Stimulated activated CD4-positive, alpha-beta T cell treated with anti-CD3 and anti-CD28 coated beads, TNF-alpha, amount 100 ng/mL, for 24 hours (primary cell): ENCODE results near the gene FIBCD1.

ENCODE experiments used
- DNase-seq, 3 experiments: peaks; one replicate each; pipeline ENCODE4 v3.0.0-alpha.2; 2020; ENCODE audit warnings: low read depth in 3 of 3

Gene FIBCD1

DNA sequence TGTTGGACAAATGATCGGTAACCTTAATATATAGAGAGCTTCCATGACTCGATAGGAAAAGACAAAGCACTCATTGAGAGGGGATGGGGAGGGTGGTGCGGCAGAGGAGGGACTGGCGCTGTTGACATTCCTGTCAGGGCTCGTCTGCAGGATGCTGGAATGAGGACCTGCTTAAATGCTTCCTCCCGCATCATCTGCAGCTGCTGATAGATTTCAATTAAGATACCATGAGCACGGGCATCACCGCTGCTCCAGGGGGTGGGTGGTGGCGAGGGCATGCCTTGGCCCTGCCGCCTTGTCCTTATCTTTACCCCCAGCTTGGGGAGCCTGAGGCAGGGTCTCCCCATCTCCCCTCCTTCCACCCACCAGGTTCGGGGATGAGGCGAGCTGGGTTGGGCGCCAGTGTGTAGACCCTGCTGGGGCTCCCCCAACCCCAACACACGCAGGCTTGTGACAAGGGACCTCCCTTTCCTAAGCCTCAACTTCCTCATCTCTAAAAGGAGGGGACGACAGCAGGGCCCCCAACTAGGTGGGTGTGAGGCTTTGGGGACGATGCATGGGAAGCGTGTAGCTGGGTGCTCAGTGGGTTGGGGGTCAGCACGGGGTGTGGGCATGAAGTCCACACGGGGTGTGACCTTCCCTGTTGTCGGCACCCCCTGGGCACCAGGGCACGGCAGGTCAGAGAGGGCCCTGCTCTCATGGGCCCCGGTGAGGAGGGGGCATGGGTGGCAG is 30.7 kb downstream of the FIBCD1 start:
- DNase-seq = no peak

DNA sequence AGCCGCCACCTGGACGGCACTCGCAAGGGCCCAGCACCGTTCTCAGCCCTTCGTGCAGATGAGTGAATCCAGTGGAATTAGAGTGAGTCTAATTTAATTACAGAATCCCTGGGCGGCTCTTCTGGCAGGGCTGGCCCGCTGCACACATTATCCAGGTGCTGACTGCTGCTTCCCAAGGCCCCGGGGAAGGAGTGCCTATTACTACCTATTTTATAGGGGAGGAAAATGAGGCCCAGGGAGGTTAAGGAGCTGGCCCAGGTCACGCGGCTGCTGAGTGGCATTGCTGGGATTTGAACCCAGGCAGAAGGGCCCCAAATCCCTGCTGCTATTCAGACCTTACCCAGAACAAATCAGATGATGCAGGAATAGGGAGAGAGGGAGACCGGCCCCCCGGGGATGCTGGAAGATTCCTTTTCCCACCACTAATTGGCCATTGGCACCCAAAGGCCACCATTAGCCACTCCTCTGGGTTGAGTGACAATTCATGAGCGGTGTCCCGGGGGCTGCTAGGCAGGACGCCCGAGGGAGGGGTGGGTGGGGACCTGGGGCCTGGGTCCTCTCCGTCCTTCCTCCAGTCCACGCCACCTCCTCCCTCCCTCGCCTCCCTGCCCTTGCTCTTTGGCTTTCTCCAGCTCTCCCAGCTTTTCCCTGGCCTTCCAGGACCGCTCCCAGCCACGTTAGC is 32.2 kb downstream of the FIBCD1 start:
- DNase-seq = no peak

DNA sequence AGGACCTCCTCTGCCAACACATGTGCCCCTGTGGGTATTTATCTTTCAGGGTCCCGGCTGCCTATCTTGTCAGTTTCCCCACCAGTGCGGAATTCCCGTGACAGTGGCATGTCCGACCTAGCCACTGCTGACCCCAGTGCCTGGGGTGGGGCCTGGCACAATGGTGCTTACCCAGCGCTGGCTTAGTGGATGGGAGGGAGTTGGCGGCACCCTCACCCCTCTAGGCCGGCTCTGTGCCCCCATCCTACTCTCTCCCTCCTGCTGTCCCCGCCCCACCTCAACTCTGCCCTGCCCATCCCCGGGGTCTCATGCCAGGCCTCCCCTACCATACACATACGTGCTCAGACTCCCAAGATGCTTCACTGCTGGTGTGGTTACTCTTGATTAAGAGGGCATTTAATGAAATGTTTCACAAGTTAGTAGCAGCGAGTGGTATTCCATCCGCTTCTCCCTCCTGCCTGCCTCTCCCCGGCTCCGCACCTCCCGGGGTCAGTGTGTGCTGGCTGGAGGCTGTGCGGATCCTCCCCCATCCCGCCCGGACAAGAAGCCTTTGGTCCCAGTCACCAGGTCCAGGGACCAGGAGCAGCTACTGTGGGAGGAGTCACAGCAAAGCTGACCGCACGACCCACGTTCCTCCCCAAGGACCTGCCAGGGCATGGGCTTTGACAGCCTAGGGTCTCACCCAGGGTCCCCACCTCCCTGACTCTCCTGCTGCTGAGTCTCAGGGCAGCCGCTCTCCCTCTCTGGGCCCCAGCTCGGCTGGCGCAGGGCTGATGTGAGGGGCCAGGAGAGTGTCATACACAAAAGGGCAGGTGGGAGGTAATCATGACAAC is 32.9 kb downstream of the FIBCD1 start:
- DNase-seq = no peak

DNA sequence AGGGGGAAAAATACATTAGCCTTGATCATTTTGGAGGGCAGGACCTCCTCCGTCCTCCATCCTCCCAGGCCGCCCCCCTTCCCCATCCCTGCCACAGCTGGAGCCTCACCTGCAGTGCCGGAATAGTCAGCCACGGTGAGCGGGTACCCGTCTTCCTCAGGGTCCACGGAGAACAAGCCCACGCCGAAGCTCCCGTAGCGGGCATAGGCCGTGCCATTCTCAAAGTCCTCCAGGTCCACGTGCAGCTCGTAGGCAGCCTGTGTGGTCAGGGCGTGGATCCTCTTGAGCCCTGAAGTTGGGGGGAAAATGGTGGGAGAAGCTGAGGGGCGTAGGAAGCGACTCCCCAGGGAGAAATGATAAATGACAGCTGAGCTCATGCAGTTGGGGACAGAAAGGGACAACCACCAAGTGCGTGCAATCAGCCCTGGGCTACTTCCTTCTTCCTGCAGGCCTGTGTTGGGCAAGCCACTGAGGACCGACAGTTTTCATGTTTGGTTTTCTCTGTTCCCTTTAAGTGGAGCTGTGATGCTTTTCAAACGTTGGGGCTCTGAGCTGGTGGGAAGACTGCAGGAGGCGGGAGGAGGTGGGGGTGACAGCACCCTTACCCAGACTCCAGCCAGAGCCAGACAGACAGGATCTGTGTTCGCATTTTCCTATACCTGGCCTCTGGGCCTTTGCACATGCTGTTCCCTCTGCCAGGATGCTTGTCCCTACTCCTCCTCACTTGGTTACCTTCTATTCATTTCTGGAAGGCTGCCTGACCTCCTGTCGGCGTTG is 33.7 kb downstream of the FIBCD1 start:
- DNase-seq = no peak

DNA sequence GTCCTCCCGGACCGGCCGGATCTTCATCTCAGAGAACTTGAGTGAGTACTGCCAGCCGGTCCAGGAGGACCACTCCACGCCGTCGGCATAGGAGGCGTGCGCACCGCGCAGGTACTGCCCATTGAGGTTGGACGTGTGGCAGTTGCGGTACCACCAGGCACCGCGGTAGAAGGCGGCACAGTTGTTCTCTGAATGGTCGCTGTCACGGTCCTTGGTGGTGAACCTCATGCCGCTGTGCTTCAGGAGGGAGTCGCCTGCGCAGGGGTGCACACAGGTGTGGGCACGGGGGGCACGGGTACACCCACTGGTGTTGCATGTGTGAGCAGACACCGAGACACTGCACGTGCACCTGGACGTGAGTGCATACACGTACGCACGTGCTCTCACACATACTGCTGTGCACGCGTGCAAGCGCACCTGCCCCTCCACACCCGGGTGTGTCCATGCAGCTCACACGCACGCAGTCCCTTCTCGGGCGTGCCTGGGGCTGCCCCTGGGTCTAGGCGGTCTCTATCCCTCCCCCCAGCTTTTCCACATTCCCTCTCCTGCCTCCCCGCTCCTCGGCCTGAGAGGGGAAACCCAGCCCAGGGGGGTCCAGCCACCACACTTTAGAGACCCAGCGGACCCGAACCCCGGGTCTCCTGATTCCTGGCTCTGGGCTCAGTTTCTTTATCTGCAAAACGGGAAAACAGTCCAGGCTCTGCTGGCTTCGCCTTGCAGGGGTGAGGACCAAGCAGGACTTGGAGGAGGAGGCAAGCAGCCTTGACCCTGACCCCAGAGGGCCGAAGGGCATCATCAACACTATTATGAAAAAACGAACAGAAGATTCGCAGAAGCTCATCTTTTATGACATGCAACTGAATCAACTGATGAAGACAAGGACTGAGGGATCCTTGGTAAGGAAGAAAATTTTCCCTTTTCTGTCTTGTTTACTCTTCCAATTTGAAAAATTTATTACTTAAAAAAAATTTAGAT is 34.7 kb downstream of the FIBCD1 start:
- DNase-seq = no peak

DNA sequence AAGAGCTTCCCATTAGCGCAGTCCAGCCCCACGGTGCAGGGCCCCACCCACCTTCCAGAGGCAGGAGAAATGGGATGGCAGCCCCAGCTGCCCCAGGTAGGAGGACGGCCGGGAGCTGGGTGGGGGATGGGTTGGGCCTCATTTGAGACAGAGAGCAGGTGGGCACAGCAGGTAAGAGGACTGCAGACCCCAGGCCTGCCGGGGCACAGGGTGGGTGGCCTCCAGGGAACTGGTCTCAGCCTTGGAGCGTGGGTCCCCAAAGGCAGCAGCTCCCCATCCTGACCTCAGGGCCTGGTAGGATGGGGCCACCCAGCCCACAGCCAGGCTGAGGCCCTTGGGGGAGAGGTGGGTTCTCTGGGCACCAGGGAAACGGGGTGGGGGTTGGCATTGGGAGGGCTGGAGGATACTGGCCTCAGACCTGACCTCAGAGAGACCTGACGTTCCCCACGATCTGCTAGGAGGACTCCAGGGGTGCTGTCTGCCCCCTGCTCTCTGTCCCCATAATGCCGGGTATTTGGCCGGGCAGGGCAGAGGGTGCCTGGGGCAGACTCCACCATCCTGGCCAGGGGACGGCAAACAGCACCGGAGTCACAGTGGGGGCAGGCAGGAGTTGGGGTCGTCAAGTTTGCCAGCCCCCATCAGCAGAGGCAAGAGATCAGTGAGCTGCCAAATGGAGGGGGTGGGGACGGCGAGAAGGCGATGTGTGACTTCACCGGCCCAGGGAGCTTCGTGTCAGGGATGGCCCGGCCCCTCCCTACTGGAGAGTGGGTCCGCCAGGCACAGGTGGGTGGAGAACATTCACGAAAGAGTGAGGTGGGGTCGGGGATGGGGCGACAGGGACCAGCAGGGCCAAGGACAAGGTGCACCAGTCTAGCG is 35.6 kb downstream of the FIBCD1 start:
- DNase-seq = no peak

DNA sequence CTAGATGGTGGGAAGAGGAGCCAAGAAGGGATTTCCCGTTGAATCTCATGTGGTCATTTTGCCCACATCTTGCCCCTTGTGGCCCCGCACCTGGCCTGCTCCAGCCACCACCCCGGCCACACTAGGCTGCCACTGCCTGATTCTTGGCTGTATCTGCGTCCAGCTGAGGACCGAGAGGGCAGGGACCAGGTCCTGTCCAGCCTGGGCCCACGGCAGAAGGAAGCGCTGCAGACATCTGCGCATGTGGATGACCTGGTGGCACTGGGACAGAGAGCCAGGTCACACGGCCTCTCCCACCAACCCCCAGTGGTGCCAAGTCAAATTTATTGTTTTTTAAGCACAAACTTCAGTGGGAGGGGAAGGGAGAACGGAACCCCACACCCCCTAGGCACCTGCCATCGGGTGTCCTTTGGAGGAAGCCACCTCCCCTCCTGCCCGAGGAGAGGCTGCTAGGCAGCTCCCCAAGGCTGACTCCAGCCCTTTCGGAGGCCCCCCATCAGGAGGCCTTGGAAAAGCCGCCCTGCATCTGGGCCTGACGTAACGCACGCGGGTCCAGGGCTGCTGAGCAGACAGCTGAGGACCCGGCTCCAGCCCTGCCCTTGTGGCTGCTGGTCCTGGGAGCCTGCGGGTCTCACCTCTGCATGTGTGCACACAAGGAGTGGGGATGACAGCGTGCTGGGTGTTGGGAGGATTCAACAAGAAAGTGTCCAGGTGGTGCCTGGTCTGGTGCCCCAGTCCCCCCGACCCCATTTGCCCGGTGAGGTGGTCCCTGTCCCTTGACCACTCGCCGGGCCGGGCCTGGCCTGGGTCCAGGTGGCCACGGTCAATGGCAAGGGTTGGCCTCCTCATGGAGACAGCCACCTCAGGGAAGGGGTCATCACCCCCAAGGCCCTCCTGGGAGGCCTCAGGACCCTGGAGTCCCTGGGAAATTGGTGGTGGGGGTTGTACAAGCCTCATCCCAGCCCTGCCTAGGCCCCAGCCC is 36.6 kb downstream of the FIBCD1 start:
- DNase-seq = no peak

DNA sequence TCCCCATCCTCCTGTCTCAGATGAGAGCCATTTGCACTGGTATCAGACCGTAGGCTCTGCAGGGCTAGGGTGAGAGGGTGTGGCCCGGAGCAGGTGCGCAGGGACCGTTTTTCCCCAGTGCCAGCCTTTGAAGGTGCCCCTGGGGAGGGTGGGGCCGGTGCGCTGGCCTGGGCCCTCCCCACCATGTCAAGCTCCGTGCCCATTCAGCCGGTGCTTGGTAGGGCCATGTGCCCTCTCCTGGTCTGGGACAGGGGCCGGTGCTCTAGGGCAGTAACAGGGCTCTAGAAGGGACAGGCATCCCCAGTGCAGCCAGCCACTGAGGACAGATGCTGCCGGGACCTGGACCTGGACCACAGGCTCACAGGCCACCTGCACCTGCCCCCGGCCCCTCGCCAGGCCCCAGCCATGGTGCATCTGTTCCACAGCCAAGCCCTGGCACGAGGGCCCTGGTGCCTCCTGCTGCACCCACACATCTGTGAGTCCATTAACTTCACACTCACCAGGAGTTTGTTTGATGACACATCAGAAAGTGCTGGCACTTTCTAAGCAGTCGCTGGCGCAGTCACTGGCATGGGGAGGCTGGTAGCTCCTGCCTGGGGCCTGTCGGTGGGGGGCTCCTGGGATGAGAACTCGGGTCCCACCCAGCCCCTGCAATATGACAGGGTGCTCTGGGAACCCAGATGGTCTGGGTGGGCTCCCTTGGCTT is 37.4 kb downstream of the FIBCD1 start:
- no peak for DNase-seq

DNA sequence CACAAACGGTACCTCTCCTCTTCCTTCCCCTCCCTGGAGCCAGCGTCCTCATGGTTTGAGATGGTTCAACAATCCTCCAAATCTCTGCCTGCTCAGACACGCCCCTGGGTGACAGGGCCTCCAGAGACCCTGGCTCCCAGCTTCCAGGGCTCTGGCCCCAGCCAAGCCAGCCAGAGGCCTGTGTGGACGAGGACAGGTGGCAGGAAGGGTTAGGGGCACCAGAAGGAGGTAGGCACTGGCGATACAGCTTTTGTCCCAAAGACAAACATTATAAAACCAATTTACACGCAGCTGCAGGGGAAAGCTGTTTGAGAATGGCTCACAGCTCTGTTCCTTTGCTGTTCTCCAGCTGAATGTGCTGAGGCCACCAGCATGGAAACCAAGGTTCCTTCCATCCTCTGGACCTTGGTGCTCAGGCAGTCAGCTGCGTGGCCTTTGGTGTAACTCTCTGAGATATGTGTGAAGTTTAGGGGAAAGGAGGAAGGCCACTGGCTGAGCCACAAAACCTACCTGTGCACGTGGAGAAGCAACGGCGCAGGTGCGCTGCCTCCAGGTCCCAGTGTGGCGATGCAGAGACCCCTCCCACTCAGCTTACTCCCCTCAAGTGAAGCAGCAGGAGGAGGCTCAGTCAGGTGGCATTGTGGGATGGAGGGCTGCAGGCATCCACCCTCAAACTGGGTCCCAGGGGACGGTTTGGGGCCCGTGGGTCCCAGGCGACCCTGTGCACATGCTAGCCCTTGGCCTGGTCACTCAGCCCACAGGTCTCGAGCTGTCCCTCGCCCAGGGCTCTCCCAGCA is 38.1 kb downstream of the FIBCD1 start:
- no peak for DNase-seq

DNA sequence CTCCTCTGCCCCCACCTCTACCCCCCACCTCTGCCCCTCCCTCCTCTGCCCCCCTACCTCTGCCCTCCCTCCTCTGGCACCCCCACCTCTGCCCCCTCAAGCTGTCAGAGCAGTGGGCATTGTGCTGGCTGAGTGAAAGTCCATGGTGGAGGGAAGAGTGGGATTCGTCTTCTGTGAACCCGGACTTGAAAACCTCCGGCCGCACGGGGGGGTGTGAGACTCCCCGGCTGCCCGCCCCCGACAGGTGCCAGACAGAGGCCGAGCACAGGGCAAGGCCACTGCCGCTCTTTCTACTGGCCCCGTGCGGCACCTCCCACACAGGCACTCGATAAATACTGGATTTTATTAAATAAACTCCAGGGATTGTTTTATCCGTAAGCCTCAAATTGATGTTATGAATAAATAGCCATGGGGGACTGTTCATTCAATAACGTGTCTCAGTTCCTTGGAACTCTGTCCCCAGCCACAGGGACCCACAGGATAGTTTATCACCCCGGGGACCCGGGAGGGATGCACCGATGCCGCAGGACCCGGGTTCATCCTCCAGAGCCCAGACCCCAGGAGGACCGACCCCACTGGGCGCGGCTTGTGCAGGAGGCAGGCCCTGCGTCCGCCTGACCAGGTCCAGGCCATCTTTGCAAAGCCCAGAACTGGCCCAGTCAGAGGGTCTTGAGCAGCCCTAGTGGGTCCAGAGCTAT is 39.8 kb downstream of the FIBCD1 start:
- no peak for DNase-seq

DNA sequence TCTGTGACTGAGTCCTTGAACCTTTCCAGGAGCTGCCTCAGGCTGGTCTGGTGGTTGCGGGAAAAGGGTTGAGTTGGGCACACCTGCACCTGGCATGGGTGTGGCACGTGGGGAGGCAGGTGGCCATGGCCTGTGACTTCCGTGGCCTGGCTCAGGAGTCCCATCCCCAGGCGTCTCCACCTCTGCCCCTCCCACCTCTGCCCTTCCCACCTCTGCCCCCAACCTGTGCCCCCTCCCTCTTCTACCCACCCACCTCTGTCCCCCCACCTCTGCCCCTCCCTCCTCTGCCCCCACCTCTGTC is 40.5 kb downstream of the FIBCD1 start:
- no peak for DNase-seq

DNA sequence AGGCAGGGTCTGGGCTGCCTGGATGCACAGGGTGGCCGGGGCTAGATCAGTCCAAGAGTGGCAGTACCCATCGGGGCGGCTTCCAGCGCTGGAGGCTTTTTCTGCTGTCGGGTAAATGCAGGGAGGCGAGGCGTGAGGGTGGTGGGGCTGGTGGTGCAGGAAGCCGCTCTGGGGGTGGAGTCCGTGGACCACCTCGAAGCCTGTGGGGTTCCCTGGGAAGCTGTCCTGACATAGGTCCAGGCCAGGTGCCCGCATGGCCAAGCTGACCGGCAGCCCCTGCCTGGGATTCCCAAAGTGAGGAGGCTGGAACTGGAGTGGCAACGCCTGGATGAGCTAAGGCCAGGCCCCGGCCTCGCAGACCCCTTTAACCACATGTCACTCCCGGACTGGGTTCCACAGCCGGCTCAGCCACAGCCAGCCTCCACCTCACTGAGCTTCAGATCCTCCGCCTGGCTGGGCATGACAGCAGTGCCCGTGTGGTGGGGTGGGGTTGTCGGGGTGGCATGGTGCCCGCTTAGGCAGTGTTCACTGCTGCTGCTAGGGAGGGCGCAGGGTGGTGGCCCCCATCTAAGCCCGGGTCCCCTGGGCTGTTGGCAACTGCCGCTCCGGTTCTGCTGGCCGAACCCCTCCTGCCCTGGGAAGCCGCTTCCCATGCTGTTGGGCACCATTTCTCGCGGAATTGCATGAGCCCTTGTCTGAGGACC is 41.0 kb downstream of the FIBCD1 start:
- DNase-seq = no peak

DNA sequence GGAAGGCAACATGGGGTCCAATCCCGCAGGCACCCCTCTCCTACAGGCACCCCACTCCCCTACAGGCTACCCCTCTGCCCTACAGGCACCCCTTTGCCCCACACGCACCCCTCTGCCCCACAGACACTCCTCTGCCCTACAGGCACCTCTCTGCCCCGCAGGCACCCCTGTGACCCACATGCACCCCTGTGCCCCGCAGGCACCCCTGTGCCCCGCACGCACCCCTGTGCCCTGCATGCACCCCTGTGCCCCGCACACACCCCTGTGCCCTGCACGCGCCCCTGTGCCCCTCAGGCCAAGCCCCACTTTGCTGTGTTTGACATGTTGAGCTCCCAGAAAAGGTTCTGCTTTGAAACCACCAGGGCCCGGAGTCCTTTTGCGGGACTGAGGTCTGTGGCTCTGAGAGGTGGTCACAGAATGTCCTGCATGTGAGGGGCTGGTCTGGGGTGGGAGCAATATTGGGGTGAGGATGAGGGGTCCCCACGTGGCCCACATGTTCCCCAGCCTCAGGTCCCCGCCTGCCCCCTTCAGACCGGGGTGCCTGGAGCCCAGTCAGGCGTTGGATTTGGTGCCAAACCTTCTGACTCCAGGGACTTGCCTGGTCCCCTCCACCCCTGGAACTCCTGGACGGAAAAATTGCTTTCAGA is 41.8 kb downstream of the FIBCD1 start:
- DNase-seq = no peak

DNA sequence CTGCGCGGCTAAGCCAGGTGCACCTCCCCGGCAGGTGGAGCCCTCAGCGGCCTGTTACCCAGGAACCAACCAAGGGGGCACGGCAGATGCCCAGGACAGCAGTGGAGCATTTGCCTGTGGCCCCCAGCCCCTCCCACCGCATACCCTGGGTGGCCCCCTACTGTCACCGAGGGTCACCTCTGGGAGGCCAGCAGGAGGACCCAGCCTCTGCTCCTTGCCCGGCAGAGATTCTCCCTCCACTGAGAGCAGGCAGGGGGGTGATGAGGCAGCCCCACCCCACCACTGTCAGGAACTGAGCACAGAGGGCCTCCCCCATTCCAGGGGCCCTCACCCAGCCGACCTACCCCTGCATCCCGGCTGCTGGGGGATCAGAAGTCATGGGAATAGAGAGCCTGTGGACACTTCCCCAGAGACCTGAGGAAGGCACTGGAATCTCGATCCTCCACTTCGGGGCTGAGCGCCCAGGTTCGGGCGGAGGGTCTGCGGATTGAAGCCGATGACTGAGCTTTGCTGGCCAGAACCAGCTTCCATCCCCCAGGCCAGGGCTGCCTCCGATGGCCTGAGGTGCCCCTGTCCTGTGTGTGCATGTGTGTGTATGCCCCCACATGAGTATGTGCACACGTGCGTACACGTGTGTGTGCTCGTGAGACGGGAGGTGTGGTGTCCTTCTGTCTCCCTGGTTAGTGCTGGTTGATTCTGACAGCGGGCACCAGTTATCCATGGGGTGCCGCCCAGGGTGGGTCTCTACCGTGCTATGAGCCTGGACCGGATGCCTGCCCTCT is 42.6 kb downstream of the FIBCD1 start, which contains the start of gene QRFP:
Gene QRFP, minus strand, starts transcription at position 580 of the 782 bp plus-strand sequence. CDS start 2,974 bp downstream, outside the sequence.
- DNase-seq = no peak
